DND-41 (cell line): Measurements from ENCODE around the gene MRPS27.

Experiments used
- EZH2 ChIP-seq: IDR thresholded peaks from 3 replicates; pipeline ENCODE4 v1.6.1; 2012; ENCODE audit warnings: borderline replicate concordance, low read depth, mild to moderate bottlenecking, moderate library complexity, low read length, inconsistent platforms; ENCODE audit not compliant: severe bottlenecking
- TF ChIP-seq, protein P1 (sequence below): IDR thresholded peaks from 2 replicates; pipeline ENCODE4 v1.5.1; 2012; ENCODE audit warnings: borderline replicate concordance, low read length, moderate library complexity, mild to moderate bottlenecking; ENCODE audit not compliant: poor library complexity, severe bottlenecking; ENCODE audit errors: extremely low read depth

DNA sequence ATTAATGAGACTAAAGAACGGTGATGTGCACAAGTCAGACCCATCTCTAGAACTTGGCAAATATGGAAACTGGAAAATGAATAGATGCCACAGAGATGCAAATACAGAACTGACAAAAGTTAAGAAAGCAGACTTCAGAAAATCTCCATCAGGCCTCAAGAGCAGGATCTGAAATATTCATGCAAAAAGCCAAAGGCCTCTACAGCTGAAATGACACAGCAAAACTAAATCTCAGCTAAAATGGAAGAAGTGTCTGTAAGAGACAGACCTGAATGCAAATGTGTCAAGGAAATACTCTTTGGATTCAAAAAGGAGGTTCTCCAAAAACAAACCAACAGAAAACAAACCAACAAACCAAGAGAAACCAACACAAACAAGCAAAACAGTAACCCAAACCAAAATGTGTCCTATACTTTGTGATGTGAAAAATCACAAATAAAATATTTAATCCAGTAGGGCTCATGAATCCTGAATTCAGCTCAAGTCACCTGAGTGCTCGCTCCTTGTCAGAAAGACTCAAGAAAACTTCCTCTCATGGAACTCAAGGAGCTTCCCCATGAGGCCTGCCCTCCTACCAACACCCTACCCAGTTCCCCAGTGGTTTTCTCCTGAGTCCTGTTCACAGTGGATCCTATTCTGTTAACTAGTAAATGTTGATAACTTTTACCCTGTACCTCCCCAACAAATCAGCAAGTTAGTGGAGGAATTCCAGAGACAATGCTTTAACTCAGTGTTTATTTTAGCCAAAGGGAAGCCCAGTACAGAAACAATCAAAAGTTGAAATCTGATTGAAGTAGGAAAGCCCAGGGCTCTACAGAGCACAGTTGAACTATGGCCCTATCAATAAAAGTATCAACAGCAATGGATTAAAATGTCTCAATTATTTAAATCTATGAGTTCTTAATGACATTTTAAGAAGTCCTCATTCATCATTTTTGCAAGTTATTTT is 14.6 kb downstream of the MRPS27 start:
- TF ChIP-seq, protein P1, sequence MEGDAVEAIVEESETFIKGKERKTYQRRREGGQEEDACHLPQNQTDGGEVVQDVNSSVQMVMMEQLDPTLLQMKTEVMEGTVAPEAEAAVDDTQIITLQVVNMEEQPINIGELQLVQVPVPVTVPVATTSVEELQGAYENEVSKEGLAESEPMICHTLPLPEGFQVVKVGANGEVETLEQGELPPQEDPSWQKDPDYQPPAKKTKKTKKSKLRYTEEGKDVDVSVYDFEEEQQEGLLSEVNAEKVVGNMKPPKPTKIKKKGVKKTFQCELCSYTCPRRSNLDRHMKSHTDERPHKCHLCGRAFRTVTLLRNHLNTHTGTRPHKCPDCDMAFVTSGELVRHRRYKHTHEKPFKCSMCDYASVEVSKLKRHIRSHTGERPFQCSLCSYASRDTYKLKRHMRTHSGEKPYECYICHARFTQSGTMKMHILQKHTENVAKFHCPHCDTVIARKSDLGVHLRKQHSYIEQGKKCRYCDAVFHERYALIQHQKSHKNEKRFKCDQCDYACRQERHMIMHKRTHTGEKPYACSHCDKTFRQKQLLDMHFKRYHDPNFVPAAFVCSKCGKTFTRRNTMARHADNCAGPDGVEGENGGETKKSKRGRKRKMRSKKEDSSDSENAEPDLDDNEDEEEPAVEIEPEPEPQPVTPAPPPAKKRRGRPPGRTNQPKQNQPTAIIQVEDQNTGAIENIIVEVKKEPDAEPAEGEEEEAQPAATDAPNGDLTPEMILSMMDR = no peak
- no peak for TF ChIP-seq EZH2
